Measurements from ENCODE around the gene ANKRD53. TPM values are rescaled to one million over a fixed set of nuclear protein-coding genes. Genes with fewer than 3 reads are reported as not detected.

The ANKRD53 gene
- total RNA-seq, 1 donor from 2014 or later: 5.4 TPM

DNA sequence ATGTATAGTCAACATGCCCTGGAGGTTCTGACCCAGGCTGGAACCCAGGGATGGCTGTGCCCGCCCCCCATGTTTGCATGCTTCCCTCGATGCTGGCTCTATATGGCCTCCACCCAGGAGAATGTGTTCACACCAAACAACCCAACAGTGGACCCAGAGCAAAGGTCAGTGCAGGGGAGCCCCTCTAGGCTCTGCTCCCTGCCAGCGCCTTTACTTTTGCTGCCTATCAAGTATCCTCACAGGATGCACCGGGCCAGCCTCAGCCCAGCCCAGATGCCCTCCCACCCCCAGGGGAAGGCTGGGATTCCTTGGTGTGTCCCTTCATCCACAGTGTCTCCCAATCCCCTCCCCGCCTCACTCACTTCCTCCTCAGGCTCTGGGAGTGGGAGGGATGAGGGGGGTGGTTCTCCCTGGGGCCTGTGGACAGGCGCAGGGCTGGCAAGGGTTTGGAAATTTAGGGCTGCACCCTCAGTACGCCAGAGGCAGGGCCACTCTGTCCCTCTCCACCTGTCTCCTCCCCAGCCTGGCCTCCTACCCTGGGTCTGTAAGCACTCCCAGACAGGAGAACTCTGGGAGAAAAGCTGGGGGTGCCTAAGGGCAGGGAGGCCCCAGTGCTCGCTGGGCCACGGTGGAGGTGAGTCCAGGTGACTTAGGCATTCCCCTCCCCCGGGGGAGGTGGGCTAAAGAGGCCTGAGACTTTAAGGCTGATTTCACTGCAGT lies 40.4 kb upstream of the ANKRD53 start:
- H3K4me3 Mint-ChIP-seq (ENCODE audit: low read depth): no peak overlapping the region
- no peaks in the 10 kb centered on the region for H3K36me3 Mint-ChIP-seq (ENCODE audit: insufficient read depth)
- TF ChIP-seq, protein P1, sequence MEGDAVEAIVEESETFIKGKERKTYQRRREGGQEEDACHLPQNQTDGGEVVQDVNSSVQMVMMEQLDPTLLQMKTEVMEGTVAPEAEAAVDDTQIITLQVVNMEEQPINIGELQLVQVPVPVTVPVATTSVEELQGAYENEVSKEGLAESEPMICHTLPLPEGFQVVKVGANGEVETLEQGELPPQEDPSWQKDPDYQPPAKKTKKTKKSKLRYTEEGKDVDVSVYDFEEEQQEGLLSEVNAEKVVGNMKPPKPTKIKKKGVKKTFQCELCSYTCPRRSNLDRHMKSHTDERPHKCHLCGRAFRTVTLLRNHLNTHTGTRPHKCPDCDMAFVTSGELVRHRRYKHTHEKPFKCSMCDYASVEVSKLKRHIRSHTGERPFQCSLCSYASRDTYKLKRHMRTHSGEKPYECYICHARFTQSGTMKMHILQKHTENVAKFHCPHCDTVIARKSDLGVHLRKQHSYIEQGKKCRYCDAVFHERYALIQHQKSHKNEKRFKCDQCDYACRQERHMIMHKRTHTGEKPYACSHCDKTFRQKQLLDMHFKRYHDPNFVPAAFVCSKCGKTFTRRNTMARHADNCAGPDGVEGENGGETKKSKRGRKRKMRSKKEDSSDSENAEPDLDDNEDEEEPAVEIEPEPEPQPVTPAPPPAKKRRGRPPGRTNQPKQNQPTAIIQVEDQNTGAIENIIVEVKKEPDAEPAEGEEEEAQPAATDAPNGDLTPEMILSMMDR (IDR thresholded peaks at IDR 0.05; ENCODE audit: unreplicated experiment): no peak
- H3K9me3 Mint-ChIP-seq (ENCODE audit: low read depth): no peaks in the 10 kb centered on the region
- H3K27me3 Mint-ChIP-seq: peaks cover 57% of the 10 kb centered on the region
- no peak for DNase-seq (ENCODE audit: low spot score, unreplicated experiment)
- H3K27ac Mint-ChIP-seq: no peak overlapping the region
- H3K4me1 Mint-ChIP-seq (ENCODE audit: low read depth): peaks cover 21% of the 10 kb centered on the region

DNA sequence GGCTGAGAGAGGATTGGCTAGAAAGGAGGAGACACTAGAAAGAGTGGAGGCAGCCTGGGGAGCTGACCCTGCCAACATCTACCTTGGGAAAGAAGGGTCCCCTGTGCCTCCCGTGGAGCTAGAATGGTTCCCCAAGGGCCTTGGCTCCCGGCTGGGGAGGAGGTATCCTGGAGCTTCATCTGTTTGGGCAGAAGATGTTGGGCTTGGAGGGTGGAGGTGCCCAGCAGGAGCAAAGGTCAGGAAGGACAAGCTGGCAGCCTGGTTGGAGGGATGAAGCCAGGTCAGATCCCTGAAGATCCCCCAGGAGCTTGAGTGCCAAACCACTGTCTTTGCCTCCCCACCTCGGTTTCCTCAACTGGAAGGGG lies 39.9 kb upstream of the ANKRD53 start:
- H3K4me1 Mint-ChIP-seq (ENCODE audit: low read depth): peaks cover 21% of the 10 kb centered on the region
- no peaks in the 10 kb centered on the region for H3K36me3 Mint-ChIP-seq (ENCODE audit: insufficient read depth)
- H3K27ac Mint-ChIP-seq: no peak overlapping the region
- H3K9me3 Mint-ChIP-seq (ENCODE audit: low read depth): no peaks in the 10 kb centered on the region
- DNase-seq (ENCODE audit: low spot score, unreplicated experiment): no peak
- TF ChIP-seq, protein P1 (IDR thresholded peaks at IDR 0.05; ENCODE audit: unreplicated experiment): no peak
- peaks cover 53% of the 10 kb centered on the region for H3K27me3 Mint-ChIP-seq
- no peak overlapping the region for H3K4me3 Mint-ChIP-seq (ENCODE audit: low read depth)

DNA sequence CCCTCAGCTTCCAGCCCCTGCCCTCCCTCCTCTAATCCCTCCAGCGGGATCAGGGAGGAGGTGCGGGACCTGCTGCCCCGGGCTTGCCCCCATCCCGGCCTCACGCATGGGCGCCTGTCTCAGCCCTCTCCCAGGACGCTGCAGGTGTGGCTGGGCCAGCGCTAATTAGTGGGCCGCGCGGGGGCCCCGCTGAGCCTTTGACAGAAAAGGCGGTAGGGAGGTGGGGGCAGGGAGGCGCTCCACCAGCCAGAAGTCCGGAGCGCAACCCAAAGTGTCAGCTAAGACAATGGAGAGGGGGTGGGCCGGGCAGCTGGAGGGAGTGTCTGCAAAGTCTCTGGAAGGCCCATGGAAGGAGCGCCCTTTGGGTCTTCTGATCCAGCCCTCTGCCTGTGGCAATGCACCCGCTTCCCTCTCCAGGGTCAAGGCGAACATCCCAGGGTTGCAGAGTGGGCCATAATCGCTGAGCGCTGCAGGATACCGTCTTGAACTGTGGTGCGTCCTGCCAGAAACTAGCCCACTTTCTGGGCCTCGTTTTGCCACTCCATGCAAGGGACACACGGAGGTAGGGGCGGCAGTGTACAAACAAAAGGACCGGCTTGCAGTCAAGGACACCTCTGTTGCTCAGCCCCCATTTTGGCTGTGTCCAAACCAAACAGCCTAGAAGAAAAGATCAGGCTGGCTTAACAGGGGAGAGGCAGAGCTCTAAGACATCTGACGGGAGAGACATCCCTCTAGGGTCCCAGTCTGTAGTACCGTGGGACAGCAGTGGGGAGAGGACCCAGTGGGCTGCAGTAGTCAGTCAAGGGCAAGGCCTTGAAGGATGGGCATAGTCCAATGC lies 39.2 kb upstream of the ANKRD53 start:
- Mint-ChIP-seq H3K4me1 (ENCODE audit: low read depth) (peaks cover 23% of the 10 kb centered on the region), H3K27ac (no peak overlapping the region), H3K27me3 (peaks cover 58% of the 10 kb centered on the region), H3K4me3 (ENCODE audit: low read depth) (no peak overlapping the region), H3K36me3 (ENCODE audit: insufficient read depth) (no peaks in the 10 kb centered on the region), H3K9me3 (ENCODE audit: low read depth) (no peaks in the 10 kb centered on the region)
- TF ChIP-seq, protein P1 (IDR thresholded peaks at IDR 0.05; ENCODE audit: unreplicated experiment): no peak
- DNase-seq (ENCODE audit: low spot score, unreplicated experiment): no peak

DNA sequence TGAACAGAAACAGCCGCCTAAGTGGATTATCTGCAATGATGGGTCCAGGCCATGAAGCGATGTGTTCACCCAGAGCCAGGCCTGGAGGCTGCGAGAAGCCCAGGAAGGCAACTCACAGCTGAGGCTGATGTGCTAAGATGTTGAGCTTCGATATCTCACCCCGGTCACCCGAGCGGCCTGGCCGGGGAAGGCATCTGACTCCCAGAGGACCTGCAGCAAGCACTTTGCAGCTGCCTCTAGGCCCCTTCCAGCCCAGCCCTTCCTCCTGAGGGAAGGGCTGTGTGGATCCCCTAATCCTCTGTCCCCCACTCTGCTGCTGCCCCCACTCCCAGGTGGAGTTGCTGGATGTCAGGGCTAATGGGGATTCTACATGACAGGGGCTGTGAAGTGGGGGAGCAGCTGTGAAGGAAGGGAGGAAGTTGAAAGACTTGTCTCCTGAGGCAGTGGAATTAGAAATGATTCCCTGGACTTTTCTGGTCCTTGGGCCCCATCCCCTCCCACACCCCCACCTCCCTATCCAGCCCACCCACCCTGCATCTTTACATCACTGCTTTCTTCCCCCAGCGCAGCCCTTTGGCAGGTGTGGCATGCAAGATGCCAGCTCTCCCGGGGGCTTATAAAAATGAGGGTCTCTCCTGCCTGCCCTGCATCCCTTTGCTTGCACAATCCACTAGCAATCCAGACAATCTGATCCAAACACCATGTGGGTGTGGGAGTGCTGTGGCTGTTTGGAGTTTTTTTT lies 38.4 kb upstream of the ANKRD53 start:
- Mint-ChIP-seq H3K36me3 (ENCODE audit: insufficient read depth) (no peaks in the 10 kb centered on the region), H3K4me1 (ENCODE audit: low read depth) (peaks cover 21% of the 10 kb centered on the region), H3K9me3 (ENCODE audit: low read depth) (no peaks in the 10 kb centered on the region), H3K4me3 (ENCODE audit: low read depth) (no peak overlapping the region), H3K27me3 (peaks cover 59% of the 10 kb centered on the region), H3K27ac (no peak overlapping the region)
- no peak for DNase-seq (ENCODE audit: low spot score, unreplicated experiment)
- TF ChIP-seq, protein P1 (IDR thresholded peaks at IDR 0.05; ENCODE audit: unreplicated experiment): no peak

DNA sequence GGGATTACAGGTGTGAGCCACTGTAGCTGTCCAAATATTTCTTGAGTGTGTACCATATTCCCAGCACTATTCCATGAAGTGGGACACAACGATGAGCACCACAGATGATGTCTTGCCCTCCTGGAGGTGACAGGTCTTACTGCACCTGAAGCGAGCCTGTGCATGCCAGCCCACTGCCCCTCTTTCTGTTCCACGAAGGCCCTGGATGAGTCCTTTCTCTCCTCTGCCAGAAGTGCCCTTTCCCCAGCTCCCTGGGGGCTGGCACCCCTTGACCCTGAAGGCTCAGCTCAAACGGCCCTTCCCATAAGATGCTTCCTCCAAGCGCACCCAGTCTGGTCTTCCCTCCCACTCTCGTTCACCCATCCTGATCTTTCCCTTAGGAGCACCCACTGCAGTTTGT lies 37.2 kb upstream of the ANKRD53 start:
- Mint-ChIP-seq H3K9me3 (ENCODE audit: low read depth) (no peaks in the 10 kb centered on the region), H3K36me3 (ENCODE audit: insufficient read depth) (no peaks in the 10 kb centered on the region), H3K4me3 (ENCODE audit: low read depth) (no peak overlapping the region), H3K27ac (no peak overlapping the region), H3K27me3 (peaks cover 64% of the 10 kb centered on the region), H3K4me1 (ENCODE audit: low read depth) (peaks cover 15% of the 10 kb centered on the region)
- DNase-seq (ENCODE audit: low spot score, unreplicated experiment): no peak
- TF ChIP-seq, protein P1 (IDR thresholded peaks at IDR 0.05; ENCODE audit: unreplicated experiment): no peak
